Measurements from ENCODE around the gene ACVR1C.
"Not testable (repeated sequence)": the region's sequence is repeated elsewhere in the genome, so short reads cannot be mapped to it uniquely, and the experiment has no call there.

ACVR1C gene

DNA sequence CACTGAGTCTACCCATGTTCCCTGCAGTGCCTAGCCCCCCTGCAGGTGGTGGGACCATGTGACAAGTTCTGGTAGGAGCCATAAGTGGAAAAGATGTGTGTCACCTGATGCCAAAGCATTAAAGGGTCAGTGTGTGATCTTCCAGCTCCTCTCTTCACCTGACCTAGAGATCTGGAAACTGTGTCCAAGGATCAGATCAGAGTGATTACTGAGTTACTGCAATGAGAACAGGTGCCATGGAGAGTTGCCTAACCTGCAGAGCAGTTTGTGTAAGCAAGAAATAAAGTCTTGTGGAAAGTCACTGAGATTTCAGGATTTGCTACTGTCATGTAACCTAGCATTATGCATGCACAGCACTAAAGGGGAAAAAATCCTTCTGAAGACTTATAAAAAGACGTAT, 90.6 kb downstream of the ACVR1C start:
- Histone ChIP-seq H3K4me1 (no peaks in the 10 kb centered on the region), H3K36me3 (no peaks in the 10 kb centered on the region), H3K9me3 (no peaks in the 10 kb centered on the region), H3K27me3 (no peaks in the 10 kb centered on the region), H3K4me3 (ENCODE audit: low read depth, low read length) (no peak overlapping the region)
- TF ChIP-seq, protein P1, sequence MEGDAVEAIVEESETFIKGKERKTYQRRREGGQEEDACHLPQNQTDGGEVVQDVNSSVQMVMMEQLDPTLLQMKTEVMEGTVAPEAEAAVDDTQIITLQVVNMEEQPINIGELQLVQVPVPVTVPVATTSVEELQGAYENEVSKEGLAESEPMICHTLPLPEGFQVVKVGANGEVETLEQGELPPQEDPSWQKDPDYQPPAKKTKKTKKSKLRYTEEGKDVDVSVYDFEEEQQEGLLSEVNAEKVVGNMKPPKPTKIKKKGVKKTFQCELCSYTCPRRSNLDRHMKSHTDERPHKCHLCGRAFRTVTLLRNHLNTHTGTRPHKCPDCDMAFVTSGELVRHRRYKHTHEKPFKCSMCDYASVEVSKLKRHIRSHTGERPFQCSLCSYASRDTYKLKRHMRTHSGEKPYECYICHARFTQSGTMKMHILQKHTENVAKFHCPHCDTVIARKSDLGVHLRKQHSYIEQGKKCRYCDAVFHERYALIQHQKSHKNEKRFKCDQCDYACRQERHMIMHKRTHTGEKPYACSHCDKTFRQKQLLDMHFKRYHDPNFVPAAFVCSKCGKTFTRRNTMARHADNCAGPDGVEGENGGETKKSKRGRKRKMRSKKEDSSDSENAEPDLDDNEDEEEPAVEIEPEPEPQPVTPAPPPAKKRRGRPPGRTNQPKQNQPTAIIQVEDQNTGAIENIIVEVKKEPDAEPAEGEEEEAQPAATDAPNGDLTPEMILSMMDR (IDR thresholded peaks at IDR 0.05; ENCODE audit: low read depth, low read length), result no peak
- no peak for DNase-seq

DNA sequence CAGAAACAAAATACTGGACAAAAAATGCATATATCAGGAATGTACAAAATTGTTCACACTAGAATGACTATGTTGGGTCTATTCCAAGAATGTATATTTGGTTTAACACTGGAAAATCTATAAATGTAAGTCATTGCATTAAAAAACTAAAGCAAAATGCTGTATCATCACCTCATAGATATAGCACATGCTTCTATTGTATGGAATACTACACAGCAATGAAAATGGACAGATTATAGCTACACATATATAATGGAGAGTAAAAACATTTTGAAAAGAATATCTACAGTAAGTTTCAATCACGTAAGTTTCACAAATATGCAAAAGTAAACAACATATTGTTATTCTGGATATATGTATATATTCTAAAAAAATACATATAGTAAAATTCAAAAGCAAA, 91.8 kb downstream of the ACVR1C start:
- Histone ChIP-seq H3K4me1 (no peaks in the 10 kb centered on the region), H3K36me3 (no peaks in the 10 kb centered on the region), H3K9me3 (no peaks in the 10 kb centered on the region), H3K27me3 (no peaks in the 10 kb centered on the region), H3K4me3 (ENCODE audit: low read depth, low read length) (no peak overlapping the region)
- no peak for DNase-seq
- TF ChIP-seq, protein P1 (IDR thresholded peaks at IDR 0.05; ENCODE audit: low read depth, low read length), result no peak

DNA sequence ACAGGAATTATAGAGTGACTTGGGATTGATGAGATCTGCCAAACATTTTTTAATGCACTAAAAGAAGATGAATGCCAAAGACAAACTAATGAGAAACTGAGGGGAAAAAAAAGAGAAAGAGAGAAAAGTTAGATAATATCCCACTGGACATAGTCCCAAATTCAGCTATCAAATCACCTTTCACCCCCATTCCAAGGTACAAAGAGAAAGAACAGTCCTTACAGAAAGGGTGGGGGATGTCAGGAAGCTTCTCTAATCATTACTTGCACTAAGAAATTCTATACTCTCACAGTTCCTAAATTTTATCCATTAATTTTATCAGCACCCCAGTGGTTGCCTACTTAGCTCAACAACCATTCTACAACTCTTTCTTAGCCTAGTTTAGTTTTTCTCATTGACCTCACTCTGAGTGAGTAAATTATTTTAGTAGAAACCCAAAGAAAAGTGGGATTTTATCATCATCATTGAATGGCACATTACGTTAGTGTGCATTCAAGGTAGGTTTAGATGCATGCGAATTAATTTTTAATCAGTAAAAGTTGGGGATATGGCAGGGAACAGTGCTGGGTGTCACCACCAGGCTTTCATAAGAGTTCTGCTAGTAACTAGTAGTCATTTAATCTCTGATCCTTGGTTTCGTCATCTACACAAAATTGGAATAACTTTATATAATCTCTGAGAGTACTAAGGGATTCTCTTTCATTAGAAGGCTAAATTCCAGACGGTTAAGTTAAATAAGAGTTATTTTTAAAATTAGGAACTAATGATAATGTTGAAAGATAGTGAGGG, 99.5 kb downstream of the ACVR1C start:
- Histone ChIP-seq H3K36me3 (no peaks in the 10 kb centered on the region), H3K27me3 (no peaks in the 10 kb centered on the region), H3K9me3 (no peaks in the 10 kb centered on the region), H3K4me3 (ENCODE audit: low read depth, low read length) (no peak overlapping the region), H3K4me1 (no peaks in the 10 kb centered on the region)
- DNase-seq, result no peak
- TF ChIP-seq, protein P1 (IDR thresholded peaks at IDR 0.05; ENCODE audit: low read depth, low read length), result no peak

DNA sequence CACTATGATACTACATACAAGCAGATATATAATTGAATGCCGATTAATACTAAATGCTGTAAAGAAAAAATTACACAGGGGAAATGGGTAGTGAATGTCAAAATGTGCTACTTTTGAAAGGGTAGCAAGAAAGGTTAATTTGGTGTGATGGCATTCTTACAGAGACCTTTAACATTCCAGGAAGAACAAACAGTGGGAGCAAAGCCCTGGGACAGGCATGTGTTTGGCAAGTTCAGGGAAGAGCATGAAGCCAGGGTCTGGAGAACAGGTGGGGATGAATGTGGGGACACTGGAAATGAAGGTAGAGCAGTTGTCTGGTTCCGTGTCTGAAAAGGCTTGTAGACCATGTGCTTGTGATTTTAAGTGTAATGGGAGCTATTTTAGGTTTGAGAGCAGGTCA, 102.6 kb downstream of the ACVR1C start:
- Histone ChIP-seq H3K27me3 (no peaks in the 10 kb centered on the region), H3K9me3 (no peaks in the 10 kb centered on the region), H3K4me1 (no peaks in the 10 kb centered on the region), H3K36me3 (no peaks in the 10 kb centered on the region), H3K4me3 (ENCODE audit: low read depth, low read length) (no peak overlapping the region)
- TF ChIP-seq, protein P1 (IDR thresholded peaks at IDR 0.05; ENCODE audit: low read depth, low read length), result no peak
- no peak for DNase-seq

DNA sequence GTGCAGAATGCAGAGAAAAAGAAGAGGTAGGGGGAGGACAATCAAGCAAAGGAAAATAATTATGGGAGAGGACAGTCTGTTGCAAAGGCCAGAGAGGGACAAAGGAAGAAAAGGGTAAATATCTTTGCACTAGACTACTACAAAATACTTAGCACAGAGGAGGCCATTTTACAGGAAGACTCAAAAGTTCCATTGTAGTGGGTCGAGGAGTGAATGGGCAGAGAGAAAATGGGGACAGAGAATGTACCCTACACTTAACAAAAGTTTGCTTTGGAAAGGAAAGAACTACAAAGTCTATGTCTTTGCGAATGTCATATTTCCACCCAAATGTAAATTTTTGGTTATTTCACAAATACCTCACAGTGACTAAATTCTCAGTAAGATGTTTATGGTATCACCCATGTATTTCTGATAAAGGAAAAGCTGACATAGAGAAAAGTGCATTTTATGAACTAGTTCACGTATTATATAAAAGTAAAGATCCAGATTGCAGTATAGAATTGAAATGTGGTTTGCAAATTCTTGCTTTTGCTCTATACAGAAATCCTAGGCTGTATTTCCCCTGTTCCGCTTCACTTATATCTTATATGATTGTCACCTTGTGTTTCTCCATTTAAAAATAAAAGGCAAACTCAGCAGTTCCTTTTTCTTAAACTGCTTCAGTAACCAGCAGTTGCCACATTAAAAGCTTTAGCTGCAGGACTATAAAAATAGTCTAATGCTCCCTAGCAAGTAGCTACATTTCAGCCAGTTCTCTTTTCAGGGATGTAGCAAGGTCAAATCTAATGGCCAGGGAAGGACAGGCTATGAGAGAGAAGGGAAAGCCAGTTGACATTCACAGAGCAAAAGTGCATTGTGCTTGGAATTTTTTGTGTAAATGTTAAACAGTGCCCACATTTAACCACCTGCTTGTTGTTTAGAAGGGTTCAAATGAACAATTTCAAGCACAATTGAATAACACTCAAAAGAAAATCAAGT, 105.1 kb downstream of the ACVR1C start:
- Histone ChIP-seq H3K4me1 (no peaks in the 10 kb centered on the region), H3K27me3 (no peaks in the 10 kb centered on the region), H3K9me3 (no peaks in the 10 kb centered on the region), H3K4me3 (ENCODE audit: low read depth, low read length) (no peak overlapping the region), H3K36me3 (no peaks in the 10 kb centered on the region)
- DNase-seq, result no peak
- TF ChIP-seq, protein P1 (IDR thresholded peaks at IDR 0.05; ENCODE audit: low read depth, low read length), result no peak

DNA sequence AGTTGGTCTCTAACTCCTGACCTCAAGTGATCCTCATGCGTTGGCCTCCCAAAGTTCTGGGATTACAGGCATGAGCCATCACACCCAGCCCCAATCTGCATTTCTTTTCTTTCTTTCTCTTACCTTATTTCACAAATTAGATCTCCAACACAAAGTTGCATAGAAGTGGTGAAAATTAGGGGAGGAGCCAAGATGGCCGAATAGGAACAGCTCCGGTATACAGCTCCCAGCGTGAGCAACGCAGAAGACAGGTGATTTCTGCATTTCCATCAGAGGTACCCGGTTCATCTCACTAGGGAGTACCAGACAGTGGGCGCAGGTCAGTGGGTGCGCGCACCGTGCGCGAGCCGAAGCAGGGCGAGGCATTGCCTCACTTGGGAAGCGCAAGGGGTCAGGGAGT, 113.7 kb downstream of the ACVR1C start:
- H3K9me3 ChIP-seq; H3K4me3 ChIP-seq (ENCODE audit: low read depth, low read length); H3K27me3 ChIP-seq; H3K4me1 ChIP-seq; DNase-seq; H3K36me3 ChIP-seq: not testable (repeated sequence)
